HG03442 (cell line): ENCODE data around the gene SPDYE3.
"Not testable (repeated sequence)": the region's sequence is repeated elsewhere in the genome, so short reads cannot be mapped to it uniquely, and the experiment has no call there.

ENCODE experiments used
- ATAC-seq: cut with Tn5 transposase; IDR thresholded peaks from one replicate; pipeline ENCODE4 v1.9.1; 2021; ENCODE audit warnings: mild to moderate bottlenecking, moderate library complexity; ENCODE audit not compliant: unreplicated experiment

SPDYE3 gene

GRCh38 chr7:100348805-100349204 lies 41.3 kb downstream of the SPDYE3 start:
- no peak for ATAC-seq

- no peak for ATAC-seq
These were observed 42.3 kb downstream of the SPDYE3 start for GRCh38 chr7:100349757-100350156.

- no peak for ATAC-seq
These were observed 44.2 kb downstream of the SPDYE3 start for GRCh38 chr7:100351657-100352058.

GRCh38 chr7:100352230-100352781 lies 44.8 kb downstream of the SPDYE3 start:
- ATAC-seq: not testable (repeated sequence)

- ATAC-seq: no peak
These were observed 45.6 kb downstream of the SPDYE3 start for GRCh38 chr7:100352984-100353684.

- no peak for ATAC-seq
These were observed 46.3 kb downstream of the SPDYE3 start for GRCh38 chr7:100353685-100354330.

GRCh38 chr7:100356416-100357068 lies 49.0 kb downstream of the SPDYE3 start:
- no peak for ATAC-seq

GRCh38 chr7:100357131-100357561 lies 49.6 kb downstream of the SPDYE3 start:
- no peak for ATAC-seq

GRCh38 chr7:100358027-100358856 lies 50.7 kb downstream of the SPDYE3 start, which contains the start of gene PILRB:
Gene PILRB, plus strand, starts transcription at chr7:100358117. Its CDS starts 186 bp downstream, at chr7:100358303.
- ATAC-seq: no peak

GRCh38 chr7:100358857-100359212 lies 51.3 kb downstream of the SPDYE3 start:
- ATAC-seq: no peak

GRCh38 chr7:100360135-100360854 lies 52.8 kb downstream of the SPDYE3 start:
- ATAC-seq: no peak

- ATAC-seq: no peak
These were observed 55.6 kb downstream of the SPDYE3 start for GRCh38 chr7:100363098-100363497.

- ATAC-seq: not testable (repeated sequence)
These were observed 56.3 kb downstream of the SPDYE3 start for GRCh38 chr7:100363797-100364196.

- no peak for ATAC-seq
These were observed 57.0 kb downstream of the SPDYE3 start for GRCh38 chr7:100364480-100364879.

GRCh38 chr7:100365998-100366367 lies 58.5 kb downstream of the SPDYE3 start:
- ATAC-seq: not testable (repeated sequence)

GRCh38 chr7:100366411-100367250 lies 59.1 kb downstream of the SPDYE3 start:
- ATAC-seq: no peak

GRCh38 chr7:100367251-100367620 lies 59.7 kb downstream of the SPDYE3 start:
- no peak for ATAC-seq

GRCh38 chr7:100367676-100368613 lies 60.4 kb downstream of the SPDYE3 start:
- ATAC-seq: no peak
